H9 (cell line): ENCODE results near the gene NMUR2. TPM values are rescaled to one million over a fixed set of nuclear protein-coding genes. Genes with fewer than 3 reads are reported as not detected.

Source experiments
- DNase-seq: peaks from one replicate; pipeline ENCODE4 v3.0.0-alpha.2; 2017
- H2AFZ ChIP-seq: one replicate; pipeline ENCODE4 v1.6.1; 2013; ENCODE audit warnings: mild to moderate bottlenecking, low read length, control low read depth, moderate library complexity
- H2AK5ac ChIP-seq: 2 replicates; pipeline ENCODE4 v1.6.1; 2013; ENCODE audit warnings: low read length, control low read depth, mixed read lengths; ENCODE audit not compliant: insufficient read length
- H2BK120ac ChIP-seq: one replicate; pipeline ENCODE4 v1.6.1; 2013; ENCODE audit warnings: low read depth, mild to moderate bottlenecking, low read length, control low read depth, inconsistent platforms; ENCODE audit not compliant: poor library complexity, severe bottlenecking
- H2BK12ac ChIP-seq: 2 replicates; pipeline ENCODE4 v1.6.1; 2013; ENCODE audit warnings: low read length, control low read depth, mixed read lengths, low read depth; ENCODE audit not compliant: insufficient read length
- H2BK15ac ChIP-seq: 2 replicates; pipeline ENCODE4 v1.6.1; 2013; ENCODE audit warnings: low read depth, low read length, control low read depth
- H2BK20ac ChIP-seq: one replicate; pipeline ENCODE4 v1.6.1; 2013; ENCODE audit warnings: low read depth, mild to moderate bottlenecking, low read length, control low read depth, inconsistent platforms; ENCODE audit not compliant: poor library complexity, severe bottlenecking
- H2BK5ac ChIP-seq: 2 replicates; pipeline ENCODE4 v1.6.1; 2013; ENCODE audit warnings: low read length, control low read depth, mixed read lengths; ENCODE audit not compliant: insufficient read length
- H3K14ac ChIP-seq: 2 replicates; pipeline ENCODE4 v1.6.1; 2013; ENCODE audit warnings: low read length, control low read depth; ENCODE audit not compliant: insufficient read depth
- H3K18ac ChIP-seq: 2 replicates; pipeline ENCODE4 v1.6.1; 2013; ENCODE audit warnings: low read depth, mild to moderate bottlenecking, mixed read lengths, low read length, control low read depth; ENCODE audit not compliant: insufficient read length
- H3K23ac ChIP-seq: 2 replicates; pipeline ENCODE4 v1.6.1; 2013; ENCODE audit warnings: low read length, control low read depth, mixed read lengths, low read depth; ENCODE audit not compliant: insufficient read length
- H3K23me2 ChIP-seq: 2 replicates; pipeline ENCODE4 v1.6.1; 2013; ENCODE audit warnings: low read depth, mild to moderate bottlenecking, mixed read lengths, low read length, control low read depth; ENCODE audit not compliant: insufficient read length, poor library complexity, severe bottlenecking
- H3K27ac ChIP-seq: 2 replicates; pipeline ENCODE4 v1.5.1; 2013; ENCODE audit warnings: low read length, control low read depth, mixed read lengths, low read depth; ENCODE audit not compliant: insufficient read length
- H3K27me3 ChIP-seq: 2 replicates; pipeline ENCODE4 v1.6.1; 2013; ENCODE audit warnings: low read length, control low read depth, inconsistent platforms; ENCODE audit not compliant: insufficient read depth
- H3K4ac ChIP-seq: 2 replicates; pipeline ENCODE4 v1.6.1; 2013; ENCODE audit warnings: low read depth, mild to moderate bottlenecking, control low read depth, inconsistent platforms, low read length, moderate library complexity
- H3K4me1 ChIP-seq: 2 replicates; pipeline ENCODE4 v1.6.1; 2013; ENCODE audit warnings: low read length, control low read depth, inconsistent platforms; ENCODE audit not compliant: insufficient read depth
- H3K4me2 ChIP-seq: 2 replicates; pipeline ENCODE4 v1.6.1; 2013; ENCODE audit warnings: low read length, control low read depth, mixed read lengths; ENCODE audit not compliant: insufficient read length, insufficient read depth
- H3K56ac ChIP-seq: 2 replicates; pipeline ENCODE4 v1.6.1; 2013; ENCODE audit warnings: low read depth, mild to moderate bottlenecking, mixed read lengths, low read length, control low read depth; ENCODE audit not compliant: insufficient read length
- H3K79me1 ChIP-seq: 2 replicates; pipeline ENCODE4 v1.6.1; 2013; ENCODE audit warnings: low read depth, mild to moderate bottlenecking, moderate library complexity, low read length, control low read depth, inconsistent platforms; ENCODE audit not compliant: insufficient read depth, poor library complexity, severe bottlenecking
- H3K79me2 ChIP-seq: 2 replicates; pipeline ENCODE4 v1.6.1; 2013; ENCODE audit warnings: low read length, control low read depth, inconsistent platforms; ENCODE audit not compliant: insufficient read depth
- H3K9ac ChIP-seq: 2 replicates; pipeline ENCODE4 v1.6.1; 2013; ENCODE audit warnings: low read length, control low read depth, mixed read lengths; ENCODE audit not compliant: insufficient read length; ENCODE audit errors: extremely low read depth
- H3K9me3 ChIP-seq: one replicate; pipeline ENCODE4 v1.6.1; 2013; ENCODE audit warnings: low read depth, low read length, inconsistent platforms; ENCODE audit not compliant: control insufficient read depth
- H3T11ph ChIP-seq: one replicate; pipeline ENCODE4 v1.6.1; 2013; ENCODE audit warnings: mild to moderate bottlenecking, low read length, control low read depth, inconsistent platforms
- H4K20me1 ChIP-seq: one replicate; pipeline ENCODE4 v1.6.1; 2013; ENCODE audit not compliant: control insufficient read depth, insufficient read length, insufficient read depth
- H4K5ac ChIP-seq: 2 replicates; pipeline ENCODE4 v1.6.1; 2013; ENCODE audit warnings: low read depth, mild to moderate bottlenecking, mixed read lengths, low read length, control low read depth; ENCODE audit not compliant: insufficient read length
- H4K8ac ChIP-seq: replicated peaks from 2 replicates; pipeline ENCODE4 v1.6.1; 2013; ENCODE audit warnings: low read length, control low read depth, mixed read lengths, low read depth; ENCODE audit not compliant: insufficient read length
- H4K91ac ChIP-seq: 2 replicates; pipeline ENCODE4 v1.6.1; 2013; ENCODE audit warnings: low read depth, mild to moderate bottlenecking, moderate library complexity, mixed read lengths, low read length, control low read depth; ENCODE audit not compliant: insufficient read length
- H3K27ac Mint-ChIP-seq, 3 experiments: 2 replicates in 2 of 3; 3 replicates in 1 of 3; pipeline ENCODE4 v1.8.0; 2020 to 2021; ENCODE audit warnings: mixed read lengths in 3 of 3, mild to moderate bottlenecking in 1 of 3, moderate library complexity in 1 of 3
- H3K27me3 Mint-ChIP-seq: 2 replicates; pipeline ENCODE4 v1.8.0; 2021; ENCODE audit warnings: low read depth, mild to moderate bottlenecking, moderate library complexity, mixed read lengths
- H3K36me3 Mint-ChIP-seq, 3 experiments: 2 replicates in 2 of 3; 3 replicates in 1 of 3; pipeline ENCODE4 v1.8.0; 2020 to 2021; ENCODE audit warnings: low read depth in 3 of 3, mixed read lengths in 3 of 3; ENCODE audit not compliant: insufficient read depth in 1 of 3
- H3K4me1 Mint-ChIP-seq, 2 experiments: 2 replicates each; pipeline ENCODE4 v1.8.0; 2020; ENCODE audit warnings: mixed read lengths in 2 of 2
- H3K4me3 Mint-ChIP-seq, 2 experiments: 2 replicates in 1 of 2; 3 replicates in 1 of 2; pipeline ENCODE4 v1.8.0; 2020 to 2021; ENCODE audit warnings: mild to moderate bottlenecking in 2 of 2, mixed read lengths in 2 of 2, moderate library complexity in 1 of 2
- H3K9me3 Mint-ChIP-seq, 2 experiments: 2 replicates in 1 of 2; 3 replicates in 1 of 2; pipeline ENCODE4 v1.8.0; 2020; ENCODE audit warnings: mild to moderate bottlenecking in 2 of 2, mixed read lengths in 2 of 2, moderate library complexity in 1 of 2
- total RNA-seq: library from RNA; stranded (reverse); gene quantifications from 2 replicates; pipeline ENCODE4 v1.2.1, GENCODE V29; 2021
- TF ChIP-seq, protein P1 (sequence below): fragments of 200-600 bp; sonication (generic); conservative IDR thresholded peaks from 3 replicates; pipeline ENCODE4 v1.8.0; 2021; ENCODE audit warnings: antibody characterized with exemption, mild to moderate bottlenecking

The NMUR2 gene
- total RNA-seq, 1 experiment from 2014 or later, result 0.11 TPM

DNA sequence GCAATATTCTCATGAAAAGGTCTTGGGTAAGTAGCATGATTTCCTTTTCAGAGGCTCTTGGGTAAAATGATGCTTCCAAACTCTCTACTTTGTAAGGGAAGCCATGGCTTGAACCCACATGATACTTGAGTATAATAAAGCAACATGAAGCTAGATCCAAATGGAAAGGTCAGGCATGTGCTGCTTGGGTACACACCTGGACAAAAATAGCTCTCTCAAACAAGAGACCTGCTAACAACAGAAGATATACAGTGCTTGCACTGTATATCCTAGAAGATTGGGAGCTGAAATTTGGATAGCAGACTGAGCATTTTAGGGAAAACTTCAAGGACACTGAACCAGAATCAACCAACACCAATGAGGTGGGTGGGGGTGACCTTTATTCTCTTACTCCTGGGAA is 40.2 kb downstream of the NMUR2 start:
- Histone ChIP-seq H3K23ac (no peak overlapping the region), H3K23me2 (no peaks in the 10 kb centered on the region), H2AFZ (no peak overlapping the region), H2BK12ac (no peak overlapping the region), H2BK20ac (no peak overlapping the region), H3K14ac (no peak overlapping the region), H4K5ac (no peak overlapping the region), H3K9ac (no peak overlapping the region), H2BK5ac (no peak overlapping the region), H3K56ac (no peak overlapping the region), H3K79me2 (no peaks in the 10 kb centered on the region), H3K4me1 (no peaks in the 10 kb centered on the region), H3K79me1 (no peaks in the 10 kb centered on the region), H2AK5ac (no peak overlapping the region), H4K91ac (no peak overlapping the region), H4K20me1 (no peaks in the 10 kb centered on the region), H2BK15ac (no peak overlapping the region), H3K4ac (no peak overlapping the region), H3T11ph (no peak overlapping the region), H3K4me2 (no peak overlapping the region), H3K27ac (no peak overlapping the region), H2BK120ac (no peak overlapping the region), H3K27me3 (no peaks in the 10 kb centered on the region), H3K18ac (no peak overlapping the region), H4K8ac (no peak overlapping the region), H3K9me3 (no peaks in the 10 kb centered on the region)
- peaks cover 3% of the 10 kb centered on the region; the same call in 1 of the 2 replicates for H3K27me3 Mint-ChIP-seq
- no peak for DNase-seq
- no peak overlapping the region for H3K27ac Mint-ChIP-seq
- H3K4me1 Mint-ChIP-seq, result no peaks in the 10 kb centered on the region
- H3K9me3 Mint-ChIP-seq, result no peaks in the 10 kb centered on the region
- TF ChIP-seq, protein P1, sequence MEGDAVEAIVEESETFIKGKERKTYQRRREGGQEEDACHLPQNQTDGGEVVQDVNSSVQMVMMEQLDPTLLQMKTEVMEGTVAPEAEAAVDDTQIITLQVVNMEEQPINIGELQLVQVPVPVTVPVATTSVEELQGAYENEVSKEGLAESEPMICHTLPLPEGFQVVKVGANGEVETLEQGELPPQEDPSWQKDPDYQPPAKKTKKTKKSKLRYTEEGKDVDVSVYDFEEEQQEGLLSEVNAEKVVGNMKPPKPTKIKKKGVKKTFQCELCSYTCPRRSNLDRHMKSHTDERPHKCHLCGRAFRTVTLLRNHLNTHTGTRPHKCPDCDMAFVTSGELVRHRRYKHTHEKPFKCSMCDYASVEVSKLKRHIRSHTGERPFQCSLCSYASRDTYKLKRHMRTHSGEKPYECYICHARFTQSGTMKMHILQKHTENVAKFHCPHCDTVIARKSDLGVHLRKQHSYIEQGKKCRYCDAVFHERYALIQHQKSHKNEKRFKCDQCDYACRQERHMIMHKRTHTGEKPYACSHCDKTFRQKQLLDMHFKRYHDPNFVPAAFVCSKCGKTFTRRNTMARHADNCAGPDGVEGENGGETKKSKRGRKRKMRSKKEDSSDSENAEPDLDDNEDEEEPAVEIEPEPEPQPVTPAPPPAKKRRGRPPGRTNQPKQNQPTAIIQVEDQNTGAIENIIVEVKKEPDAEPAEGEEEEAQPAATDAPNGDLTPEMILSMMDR, result no peak
- no peaks in the 10 kb centered on the region for H3K36me3 Mint-ChIP-seq
- H3K4me3 Mint-ChIP-seq, result no peak overlapping the region
